HEK293T (cell line): Measurements from ENCODE around the gene IP6K3.

Experiments
- BHLHE40 ChIP-seq: fragments of 450-650 bp; IDR thresholded peaks from 2 replicates; pipeline ENCODE4 v1.6.1; 2016; ENCODE audit warnings: mild to moderate bottlenecking, moderate library complexity, borderline replicate concordance
- CTBP1 ChIP-seq: fragments of 450-650 bp; IDR thresholded peaks from 2 replicates; pipeline ENCODE4 v1.6.1; 2016; ENCODE audit warnings: borderline replicate concordance
- FOXK2 ChIP-seq: fragments of 450-650 bp; IDR thresholded peaks from 2 replicates; pipeline ENCODE4 v1.6.1; 2016; ENCODE audit warnings: mild to moderate bottlenecking
- FOXM1 ChIP-seq: fragments of 450-650 bp; IDR thresholded peaks from 2 replicates; pipeline ENCODE4 v1.6.1; 2017; ENCODE audit warnings: mild to moderate bottlenecking, borderline replicate concordance
- LEF1 ChIP-seq: fragments of 450-650 bp; IDR thresholded peaks from 2 replicates; pipeline ENCODE4 v1.6.1; 2017; ENCODE audit warnings: mild to moderate bottlenecking, borderline replicate concordance
- PKNOX1 ChIP-seq: fragments of 450-650 bp; IDR thresholded peaks from 2 replicates; pipeline ENCODE4 v1.6.1; 2016
- SP1 ChIP-seq: fragments of 450-650 bp; IDR thresholded peaks from 2 replicates; pipeline ENCODE4 v1.6.1; 2017
- SUZ12 ChIP-seq: fragments of 450-650 bp; IDR thresholded peaks from 2 replicates; pipeline ENCODE4 v1.6.1; 2016; ENCODE audit warnings: mild to moderate bottlenecking
- TARDBP ChIP-seq: fragments of 450-650 bp; IDR thresholded peaks from 2 replicates; pipeline ENCODE4 v1.6.1; 2016
- ZNF384 ChIP-seq: fragments of 450-650 bp; IDR thresholded peaks from 2 replicates; pipeline ENCODE4 v1.6.1; 2016

DNA sequence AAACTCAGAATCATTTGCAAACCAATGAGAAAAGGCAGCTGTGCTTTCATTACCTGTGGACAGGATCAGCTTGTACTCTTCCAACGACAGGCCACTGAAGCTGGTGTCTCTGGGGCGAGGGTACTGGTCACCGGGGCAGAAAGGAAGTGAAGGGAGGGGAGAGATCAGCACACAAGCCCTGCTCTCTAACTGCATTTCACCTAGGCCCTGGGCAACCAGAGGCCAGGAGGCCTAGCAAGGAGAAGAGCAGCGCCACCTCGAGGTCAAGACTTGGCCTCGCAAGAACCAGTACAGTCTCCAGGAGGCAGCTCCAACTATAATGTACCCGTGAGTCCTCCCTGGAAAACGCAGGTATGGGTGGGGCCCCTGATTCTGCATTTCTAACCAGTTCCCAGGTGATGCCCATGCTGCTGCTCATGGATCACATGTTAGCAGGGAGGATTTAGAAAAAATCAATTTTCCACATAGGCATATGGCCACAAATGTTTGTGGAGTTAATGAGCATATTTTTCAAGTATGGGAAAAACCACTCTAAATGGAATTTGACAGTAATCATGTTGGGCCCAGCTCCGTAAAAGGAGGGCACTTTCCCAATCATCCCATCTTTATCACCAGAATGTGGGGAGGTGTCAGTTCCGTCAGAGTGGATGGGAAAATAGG is 46.2 kb downstream of the IP6K3 start:
- TF ChIP-seq FOXK2 (no peak), SP1 (no peak), CTBP1 (no peak), BHLHE40 (no peak), FOXM1 (no peak), PKNOX1 (no peak), LEF1 (no peak), TARDBP (no peak), ZNF384 (no peak), SUZ12 (no peak)
